Measurements from ENCODE around the gene ATAD3B.
A peak's percentile ranks its signal among the peaks of the same experiment; 100 is the strongest.
"Not testable (repeated sequence)": the region's sequence is repeated elsewhere in the genome, so short reads cannot be mapped to it uniquely, and the experiment has no call there.

ATAD3B gene

GRCh38 chr1:1471389-1472052 lies at the start of gene ATAD3B:
ATAD3B (plus strand) TSS chr1:1471765; CDS start chr1:1471885, 120 bp downstream.
- DNase-seq (ENCODE audit: low read depth) = peak; percentile 84

- no peak for DNase-seq (ENCODE audit: low read depth)
Observed at GRCh38 chr1:1421907-1422464, 49.6 kb upstream of the ATAD3B start.

DNA sequence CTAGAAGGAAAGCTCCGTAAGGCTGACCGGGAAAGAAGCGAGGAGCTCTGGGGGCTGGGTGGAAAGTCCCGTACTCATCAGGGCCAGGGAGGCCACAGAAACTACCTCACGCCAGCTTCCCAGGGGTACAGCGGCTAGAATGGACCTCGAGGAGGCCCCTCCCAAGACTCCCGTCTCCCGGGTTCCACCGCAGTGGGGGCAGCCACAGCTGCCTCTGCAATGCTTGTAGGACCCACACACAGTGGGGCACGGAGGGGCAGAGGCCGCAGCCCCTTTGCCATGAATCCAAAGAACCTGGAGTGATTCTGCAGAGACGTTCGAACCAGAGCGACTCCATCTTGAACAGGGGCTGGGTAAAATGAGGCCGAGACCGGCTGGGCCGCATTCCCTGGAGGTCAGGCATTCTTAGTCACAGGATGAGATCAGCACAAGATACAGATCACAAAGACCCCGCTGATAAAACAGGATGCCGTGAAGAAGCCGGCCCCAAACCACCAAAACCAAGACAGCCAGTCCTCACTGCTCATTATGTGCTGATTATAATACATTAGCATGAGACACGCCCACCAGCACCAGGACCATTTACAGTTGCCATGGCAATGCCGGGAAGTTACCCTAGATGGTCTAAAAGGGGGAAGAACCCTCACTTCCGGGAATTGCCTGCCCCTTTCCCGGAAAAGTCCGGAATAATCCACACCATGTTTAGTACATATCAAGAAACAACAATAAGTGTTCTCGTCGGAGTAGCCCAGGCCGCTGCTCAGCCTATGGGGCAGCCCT lies 48.9 kb upstream of the ATAD3B start:
- DNase-seq (ENCODE audit: low read depth) = no peak

DNA sequence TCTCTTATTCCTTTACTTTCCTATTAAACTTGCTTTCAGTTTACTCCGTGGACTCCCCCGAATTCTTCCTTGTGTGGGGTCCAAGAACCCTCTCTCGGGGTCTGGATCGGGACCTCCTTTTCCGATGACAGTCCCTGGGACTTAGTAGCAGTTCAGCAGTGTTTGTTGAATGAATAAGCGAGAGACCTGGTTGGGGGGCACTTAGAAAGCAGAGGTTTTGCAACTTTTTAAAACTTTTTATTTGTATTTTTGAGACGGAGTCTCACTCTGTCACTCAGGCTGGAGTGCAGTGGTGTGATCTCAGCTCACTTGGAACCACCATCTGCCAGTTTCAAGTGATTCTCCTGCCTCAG lies 48.3 kb upstream of the ATAD3B start:
- no peak for DNase-seq (ENCODE audit: low read depth)

DNA sequence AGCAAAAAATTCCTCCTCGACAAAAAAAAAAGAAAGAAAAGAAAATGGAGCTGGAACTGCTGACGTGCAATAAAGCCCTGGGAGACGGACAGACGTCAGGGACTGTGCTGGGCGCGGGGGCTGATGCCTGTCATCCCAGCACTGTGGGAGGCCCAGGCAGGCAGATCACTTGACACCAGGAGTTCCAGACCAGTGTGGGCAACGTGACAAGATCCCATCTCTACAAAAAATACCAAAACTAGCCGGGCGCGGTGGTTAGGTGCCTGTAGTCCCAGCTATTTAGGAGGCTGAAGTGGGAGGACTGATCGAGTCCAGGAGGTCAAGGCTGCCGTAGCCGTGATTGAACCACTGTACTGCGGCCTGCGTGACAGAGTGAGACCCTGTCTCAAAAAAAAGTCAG lies 46.9 kb upstream of the ATAD3B start:
- DNase-seq (ENCODE audit: low read depth) = no peak

- DNase-seq (ENCODE audit: low read depth) = no peak
Observed at GRCh38 chr1:1425426-1425752, 46.2 kb upstream of the ATAD3B start.

- DNase-seq (ENCODE audit: low read depth) = no peak
Observed at GRCh38 chr1:1425753-1426495, 45.6 kb upstream of the ATAD3B start.

DNA sequence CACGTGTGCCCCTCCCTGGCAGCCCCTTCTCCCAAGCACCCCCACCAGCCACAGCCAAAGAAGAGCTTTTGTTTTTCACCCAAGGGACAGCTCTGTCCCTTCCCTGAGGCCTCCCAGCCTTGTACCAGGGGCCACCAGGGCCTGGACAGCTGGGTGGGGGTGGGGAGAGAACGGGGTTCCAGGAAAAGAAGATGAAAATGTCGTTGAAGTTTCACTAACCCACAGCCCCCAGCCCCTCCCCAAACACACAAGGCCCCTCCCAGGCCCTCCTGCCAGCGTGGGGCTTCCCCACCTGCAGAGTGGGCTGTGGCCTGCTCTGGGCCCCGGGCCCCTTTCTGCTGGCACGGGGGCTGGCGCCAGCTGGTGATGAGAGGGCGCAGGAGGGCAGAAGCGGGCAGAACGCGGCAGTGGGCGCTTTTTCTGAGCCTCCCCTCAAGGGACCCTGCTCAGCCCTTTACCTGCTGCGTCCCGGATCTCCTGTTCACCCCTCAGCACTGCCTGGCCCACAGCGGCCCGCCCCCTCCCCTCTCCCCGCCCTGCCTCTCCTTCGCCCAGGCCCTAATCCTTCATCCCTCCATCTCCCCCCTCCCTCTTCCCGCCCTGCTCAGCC lies 45.0 kb upstream of the ATAD3B start:
- DNase-seq (ENCODE audit: low read depth) = no peak

DNA sequence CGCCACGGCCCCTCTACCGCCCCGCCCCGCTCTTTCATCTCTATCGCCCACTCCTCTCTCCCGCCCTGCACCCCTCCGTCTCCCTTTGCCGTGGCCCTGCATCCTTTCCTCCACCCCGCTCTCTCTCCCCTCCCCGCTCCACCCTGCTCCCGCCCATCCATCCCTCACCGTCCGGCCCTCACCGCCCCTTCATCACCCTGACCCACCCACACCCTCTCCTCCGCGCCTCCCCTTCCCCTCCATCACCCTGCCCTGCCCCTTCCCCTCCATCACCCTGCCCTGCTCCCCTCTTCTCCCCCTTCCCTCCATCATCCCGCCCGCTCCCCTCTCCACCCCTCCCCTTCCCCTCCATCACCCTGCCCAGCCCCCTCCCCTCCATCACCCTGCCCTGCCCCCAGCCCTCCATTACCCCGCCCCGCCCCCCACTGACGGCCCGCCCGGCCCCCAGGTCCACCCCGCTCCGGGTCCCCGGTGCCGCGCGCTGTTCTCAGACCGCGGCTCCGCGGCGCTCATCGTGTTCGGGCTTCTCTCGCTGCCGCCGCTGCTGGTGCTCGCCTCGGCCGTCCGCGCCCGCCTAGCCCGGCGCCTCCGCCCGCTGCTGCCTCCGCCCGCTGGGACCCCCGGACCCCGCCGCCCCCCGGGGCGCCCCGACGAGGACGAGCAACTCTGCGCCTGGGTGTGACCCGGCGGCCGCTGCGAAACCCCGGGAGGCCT lies 44.3 kb upstream of the ATAD3B start:
- no peak for DNase-seq (ENCODE audit: low read depth)

DNA sequence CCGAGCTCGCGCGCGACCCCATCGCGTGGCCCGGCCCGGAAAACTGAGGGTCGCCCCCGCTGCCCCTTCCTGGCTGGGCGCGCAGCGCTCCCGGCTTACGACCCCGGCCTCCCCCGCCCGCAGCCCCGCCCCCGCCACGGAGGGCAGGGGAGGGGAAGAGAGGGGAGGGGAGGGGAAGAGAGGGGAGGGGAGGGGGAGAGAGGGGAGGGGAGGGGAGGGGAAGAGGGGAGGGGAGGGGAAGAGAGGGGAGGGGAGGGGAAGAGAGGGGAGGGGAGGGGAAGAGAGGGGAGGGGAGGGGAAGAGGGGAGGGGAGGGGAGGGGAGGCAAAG lies 43.8 kb upstream of the ATAD3B start:
- no peak for DNase-seq (ENCODE audit: low read depth)

DNA sequence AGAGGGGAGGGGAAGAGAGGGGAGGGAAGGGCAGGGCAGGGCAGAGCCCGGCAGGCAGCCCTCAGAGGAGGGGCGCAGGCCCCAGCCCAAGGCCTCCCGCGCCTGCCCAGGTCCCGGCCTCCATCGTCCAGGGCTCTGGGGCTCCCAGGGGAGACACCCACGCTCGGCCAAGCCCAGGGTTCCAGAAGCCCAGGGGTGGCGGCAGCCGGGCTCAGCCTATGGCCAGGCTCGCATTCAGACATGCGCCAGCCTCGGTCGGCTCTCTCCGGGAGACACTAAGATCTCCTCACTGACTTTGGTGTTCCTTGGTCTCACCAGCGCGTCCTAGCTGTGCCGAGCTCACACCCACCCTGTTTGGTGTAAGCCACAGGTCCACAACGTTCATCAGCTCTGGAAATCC lies 43.4 kb upstream of the ATAD3B start:
- DNase-seq (ENCODE audit: low read depth) = no peak

DNA sequence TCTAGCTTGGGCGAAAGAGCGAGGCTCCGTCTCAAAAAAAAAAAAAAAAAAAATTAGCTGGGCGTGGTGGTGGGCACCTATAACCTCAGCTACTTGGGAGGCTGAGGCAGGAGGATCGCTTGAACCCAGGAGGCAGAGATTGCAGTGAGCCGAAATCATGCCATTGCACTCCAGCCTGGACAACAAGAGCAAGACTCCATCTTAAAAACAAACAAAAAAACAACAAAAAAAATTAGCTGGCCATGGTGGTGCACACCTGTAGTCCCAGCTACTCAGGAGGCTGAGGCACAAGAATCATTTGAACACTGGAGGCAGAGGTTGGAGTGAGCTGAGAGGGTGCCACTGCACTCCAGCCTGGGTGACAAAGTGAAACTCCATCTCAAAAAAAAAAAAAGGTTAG lies 42.6 kb upstream of the ATAD3B start:
- DNase-seq (ENCODE audit: low read depth) = not testable (repeated sequence)

GRCh38 chr1:1429671-1430073 lies 41.9 kb upstream of the ATAD3B start:
- no peak for DNase-seq (ENCODE audit: low read depth)

GRCh38 chr1:1430114-1430982 lies 41.2 kb upstream of the ATAD3B start:
- no peak for DNase-seq (ENCODE audit: low read depth)

- no peak for DNase-seq (ENCODE audit: low read depth)
Observed at GRCh38 chr1:1430992-1431844, 40.3 kb upstream of the ATAD3B start.

GRCh38 chr1:1431845-1432273 lies 39.7 kb upstream of the ATAD3B start:
- peak; percentile 61 for DNase-seq (ENCODE audit: low read depth)

DNA sequence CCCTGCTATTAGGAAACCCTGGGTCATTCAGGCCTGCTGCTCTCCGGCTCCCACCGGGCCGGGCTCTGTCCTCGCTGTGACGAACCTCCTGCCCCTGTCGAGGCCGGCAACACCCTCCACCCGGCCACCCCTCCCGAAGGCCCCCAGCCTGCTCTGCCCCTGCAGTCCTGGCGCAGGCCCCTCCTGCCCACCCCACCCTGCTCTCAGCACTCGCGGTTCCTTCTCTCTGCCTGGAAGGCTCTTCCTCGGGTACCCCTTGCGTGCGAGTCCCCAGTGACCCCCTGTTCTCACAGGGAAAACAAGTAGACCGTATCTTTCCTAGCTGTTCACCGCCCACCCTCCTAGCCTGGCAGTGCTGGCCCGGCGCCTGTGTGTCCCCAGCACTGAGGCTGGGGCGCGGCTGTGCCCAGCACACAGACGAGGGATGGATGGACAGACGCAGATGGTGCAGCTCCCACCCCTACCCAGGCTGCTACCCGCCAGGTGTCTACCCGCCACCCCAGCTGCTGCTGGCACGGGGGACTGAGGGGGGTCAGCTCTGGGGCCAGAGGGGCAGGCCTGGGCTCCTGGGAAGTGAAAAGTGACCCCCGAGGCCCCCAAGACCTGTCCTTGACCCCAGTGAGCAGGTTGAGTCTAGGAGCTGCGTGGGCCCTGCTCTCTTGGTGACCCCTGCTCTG lies 39.2 kb upstream of the ATAD3B start:
- no peak for DNase-seq (ENCODE audit: low read depth)

DNA sequence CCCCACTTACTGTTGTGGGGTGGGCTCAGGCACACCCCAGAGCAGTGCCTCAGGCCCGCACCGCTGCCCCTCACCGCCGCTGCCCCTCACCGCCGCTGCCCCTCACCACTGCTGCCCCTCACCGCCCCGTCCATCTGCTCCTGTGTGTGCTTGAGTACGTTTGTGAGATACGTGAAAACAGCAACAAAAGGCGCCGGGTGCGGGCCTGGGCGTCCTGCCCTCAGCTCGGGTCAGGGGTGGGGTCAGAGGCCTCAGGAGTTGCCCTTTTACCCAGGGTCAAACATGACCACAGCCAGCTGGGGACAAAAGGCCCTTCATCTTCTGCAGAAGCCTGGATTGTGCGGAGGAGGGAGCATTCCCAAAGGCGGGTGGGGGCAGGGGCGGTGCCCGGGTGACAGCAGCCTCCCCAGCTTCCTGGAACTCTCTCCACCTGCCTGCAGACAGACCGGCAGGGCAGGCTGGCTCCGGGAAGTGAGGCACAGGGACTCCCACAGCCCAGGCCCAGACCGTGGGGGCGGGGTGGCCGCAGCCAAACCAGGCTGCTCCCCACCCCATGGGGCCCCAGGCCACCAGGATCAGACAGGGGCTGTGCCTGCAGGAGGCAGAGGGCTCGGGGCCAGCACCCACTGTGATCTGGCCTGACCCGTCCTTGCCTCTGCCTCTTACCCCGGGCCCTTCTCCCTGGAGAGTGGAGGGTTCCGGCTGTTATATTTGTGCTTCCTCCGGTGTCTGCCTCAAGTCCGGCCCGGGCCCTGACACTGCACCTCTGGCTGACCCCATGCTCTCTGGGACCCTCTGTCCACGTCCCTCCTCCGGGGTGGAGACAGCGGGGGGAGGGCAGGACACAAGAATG lies 38.4 kb upstream of the ATAD3B start:
- DNase-seq (ENCODE audit: low read depth) = peak; percentile 89

GRCh38 chr1:1433804-1434130 lies 37.8 kb upstream of the ATAD3B start:
- no peak for DNase-seq (ENCODE audit: low read depth)

Data from CMK (cell line).